Occipital lobe (tissue), 2 donors: ENCODE results near the gene SETDB1. TPM values are rescaled to one million over a fixed set of nuclear protein-coding genes. Genes with fewer than 3 reads are reported as not detected.
"Not testable (repeated sequence)": the region's sequence is repeated elsewhere in the genome, so short reads cannot be mapped to it uniquely, and the experiment has no call there.

Source experiments
- DNase-seq: peaks from one replicate; lab custom pipeline; 2025; lab: John Stamatoyannopoulos, UW
- total RNA-seq: library from RNA; depleted of rRNA; stranded (reverse); fragments of >200 nt; gene quantifications from one replicate; pipeline ENCODE4 v1.2.3, GENCODE V29; 2014

The SETDB1 gene
- 51.5 TPM for total RNA-seq

GRCh38 chr1:150926097-150926741 is at the start of gene SETDB1:
SETDB1 (plus strand) TSS chr1:150926363; CDS start chr1:150927715, 1,352 bp downstream.
- peak; percentile 86 for DNase-seq

GRCh38 chr1:150878931-150879330 is 47.2 kb upstream of the SETDB1 start:
- DNase-seq, result not testable (repeated sequence)

- no peak for DNase-seq
Measured at GRCh38 chr1:150881331-150882070, 44.7 kb upstream of the SETDB1 start.

GRCh38 chr1:150883121-150883520 is 43.0 kb upstream of the SETDB1 start:
- not testable (repeated sequence) for DNase-seq

GRCh38 chr1:150887018-150887417 is 39.1 kb upstream of the SETDB1 start, which contains the start of gene CTXND2:
CTXND2 (plus strand) TSS chr1:150887136; CDS start chr1:150912315, 25,179 bp downstream.
- no peak for DNase-seq

GRCh38 chr1:150888727-150889126 is 37.4 kb upstream of the SETDB1 start:
- DNase-seq, result no peak

GRCh38 chr1:150890033-150890416 is 36.1 kb upstream of the SETDB1 start:
- no peak for DNase-seq

- no peak for DNase-seq
Measured at GRCh38 chr1:150893336-150893913, 32.7 kb upstream of the SETDB1 start.

GRCh38 chr1:150895618-150896017 is 30.5 kb upstream of the SETDB1 start:
- no peak for DNase-seq

GRCh38 chr1:150899795-150900194 is 26.4 kb upstream of the SETDB1 start:
- not testable (repeated sequence) for DNase-seq

GRCh38 chr1:150902346-150902745 is 23.8 kb upstream of the SETDB1 start:
- no peak for DNase-seq

- DNase-seq, result no peak
Measured at GRCh38 chr1:150902751-150903150, 23.4 kb upstream of the SETDB1 start.

GRCh38 chr1:150905301-150905700 is 20.9 kb upstream of the SETDB1 start:
- no peak for DNase-seq

- DNase-seq, result no peak
Measured at GRCh38 chr1:150906329-150906728, 19.8 kb upstream of the SETDB1 start.

GRCh38 chr1:150906813-150907212 is 19.4 kb upstream of the SETDB1 start:
- no peak for DNase-seq

GRCh38 chr1:150909585-150910180 is 16.5 kb upstream of the SETDB1 start:
- DNase-seq, result no peak

- no peak for DNase-seq
Measured at GRCh38 chr1:150912623-150913022, 13.5 kb upstream of the SETDB1 start.

- DNase-seq, result no peak
Measured at GRCh38 chr1:150917387-150917786, 8.8 kb upstream of the SETDB1 start.

- peak; percentile 6 for DNase-seq
Measured at GRCh38 chr1:150922519-150922975, 3.6 kb upstream of the SETDB1 start.

GRCh38 chr1:150925080-150925479 is 1.1 kb upstream of the SETDB1 start:
- no peak for DNase-seq

GRCh38 chr1:150927624-150928023 is 1.5 kb downstream of the SETDB1 start:
- no peak for DNase-seq

- DNase-seq, result no peak
Measured at GRCh38 chr1:150928286-150928685, 2.1 kb downstream of the SETDB1 start.
